Left hindlimb (tissue), 1 donor: ENCODE data around the gene PEX1.
"Not testable (repeated sequence)": the region's sequence is repeated elsewhere in the genome, so short reads cannot be mapped to it uniquely, and the experiment has no call there.

Experiments used
- DNase-seq: peaks from one replicate; pipeline ENCODE4 v3.0.0-alpha.2; 2018

PEX1 gene

GRCh38 chr7:92456236-92456635 is 72.1 kb downstream of the PEX1 start:
- no peak for DNase-seq

GRCh38 chr7:92451645-92452044 is 76.7 kb downstream of the PEX1 start:
- no peak for DNase-seq

GRCh38 chr7:92448205-92448747 is 80.0 kb downstream of the PEX1 start:
- DNase-seq: peak; percentile 37

GRCh38 chr7:92447345-92448204 is 80.7 kb downstream of the PEX1 start, which contains the start of gene GATAD1:
Gene GATAD1, plus strand, starts transcription at chr7:92447482. Its CDS starts 248 bp downstream, at chr7:92447730.
- DNase-seq: peak; percentile 94

GRCh38 chr7:92446869-92447344 is 81.4 kb downstream of the PEX1 start:
- no peak for DNase-seq

GRCh38 chr7:92442720-92443119 is 85.6 kb downstream of the PEX1 start:
- not testable (repeated sequence) for DNase-seq

- no peak for DNase-seq
These were observed 90.3 kb downstream of the PEX1 start for GRCh38 chr7:92437956-92438491.
